ENCODE data around the gene KRT72.

GRCh38 chr12:52641468-52641867 lies 40.2 kb upstream of the KRT72 start:
- TF ChIP-seq POLR2A (IDR thresholded peaks at IDR 0.05; ENCODE audit: low read length) (no peak), GATA1 (IDR thresholded peaks at IDR 0.05; ENCODE audit: low read depth, low read length) (no peak)
